CD4-positive, alpha-beta T cell (primary cell): Measurements from ENCODE around the gene DUSP22. TPM values are rescaled to one million over a fixed set of nuclear protein-coding genes. Genes with fewer than 3 reads are reported as not detected.

Experiments
- ATAC-seq: fragments of 200-7000 bp; cut with Tn5 transposase; one replicate; pipeline ENCODE4 v1.10.0; 2022; ENCODE audit warnings: mild to moderate bottlenecking; ENCODE audit not compliant: poor library complexity
- CTCF ChIA-PET: fragments of 350-600 bp; sonication (Branson Sonifier 250); formaldehyde crosslinking; loops from one replicate; lab custom pipeline; 2021; ENCODE audit warnings: antibody characterized with exemption, inconsistent platforms; lab: Charles Lee
- POLR2A ChIA-PET: fragments of 350-600 bp; sonication (Branson Sonifier 250); formaldehyde crosslinking; loops from one replicate; lab custom pipeline; 2021; ENCODE audit warnings: antibody characterized with exemption, inconsistent platforms; lab: Charles Lee
- DNase-seq, 14 experiments: peaks; one replicate each; pipeline ENCODE4 v3.0.0-alpha.2; 2013 to 2020; ENCODE audit warnings: mixed read lengths in 2 of 14
- H3K27ac ChIP-seq, 2 donors: one replicate each; pipeline versions ENCODE4 v1.5.1 to v1.7.0; 2013; ENCODE audit warnings: low read length in 2 of 2, low read depth in 1 of 2, mild to moderate bottlenecking in 1 of 2
- H3K27me3 ChIP-seq, 2 experiments: 1 replicate in 1 of 2; 2 replicates in 1 of 2; pipeline versions ENCODE4 v1.6.1 to v1.7.0; 2013; ENCODE audit warnings: low read length in 2 of 2, control low read depth in 1 of 2, mild to moderate bottlenecking in 1 of 2, moderate library complexity in 1 of 2; ENCODE audit not compliant: insufficient read depth in 2 of 2, control insufficient read depth in 1 of 2
- H3K36me3 ChIP-seq: one replicate; pipeline ENCODE4 v1.6.1; 2013; ENCODE audit warnings: low read length, control low read depth; ENCODE audit not compliant: insufficient read depth
- H3K4me1 ChIP-seq: one replicate; pipeline ENCODE4 v1.6.1; 2013; ENCODE audit warnings: low read length, control low read depth; ENCODE audit not compliant: insufficient read depth
- H3K4me3 ChIP-seq: one replicate; pipeline ENCODE4 v1.5.1; 2013; ENCODE audit warnings: mild to moderate bottlenecking, low read length, moderate library complexity
- H3K9me3 ChIP-seq, 2 experiments: 1 replicate in 1 of 2; 2 replicates in 1 of 2; pipeline versions ENCODE4 v1.6.1 to v1.7.0; 2013; ENCODE audit warnings: low read length in 2 of 2, mild to moderate bottlenecking in 2 of 2, control low read depth in 1 of 2, moderate library complexity in 1 of 2; ENCODE audit not compliant: control insufficient read depth in 1 of 2, insufficient read depth in 1 of 2
- H3K27ac Mint-ChIP-seq: one replicate; pipeline ENCODE4 v1.8.0; 2020; ENCODE audit warnings: mixed read lengths
- H3K27me3 Mint-ChIP-seq: one replicate; pipeline ENCODE4 v1.8.0; 2021; ENCODE audit warnings: mixed read lengths
- H3K36me3 Mint-ChIP-seq: one replicate; pipeline ENCODE4 v1.8.0; 2021; ENCODE audit warnings: low read depth, mixed read lengths
- H3K4me1 Mint-ChIP-seq: one replicate; pipeline ENCODE4 v1.8.0; 2021; ENCODE audit warnings: low read depth, mixed read lengths
- H3K4me3 Mint-ChIP-seq: one replicate; pipeline ENCODE4 v1.8.0; 2020; ENCODE audit warnings: mild to moderate bottlenecking, mixed read lengths
- H3K9me3 Mint-ChIP-seq: one replicate; pipeline ENCODE4 v1.8.0; 2020; ENCODE audit warnings: mixed read lengths
- intact Hi-C, 2 experiments: fragments of 100-400 bp; cut with DNase I in 1 of 2; cut with micrococcal nuclease in 1 of 2; formaldehyde crosslinking; loops; one replicate each; pipeline versions ENCODE4 v1.15.1 to v1.9.0; 2023 to 2025; cut with DNase I, micrococcal nuclease
- total RNA-seq, 174 experiments: library from RNA in 2 of 174; stranded (reverse) in 2 of 174; gene quantifications; one replicate each; pipeline ENCODE4 v1.2.3 and lab custom pipeline; 2021 to 2026
- TF ChIP-seq, protein P1 (sequence below): fragments of 200-600 bp; IDR thresholded peaks from one replicate; pipeline ENCODE4 v1.8.0; 2022; ENCODE audit warnings: antibody characterized with exemption, mild to moderate bottlenecking

DUSP22 gene
- total RNA-seq, 2 experiments from 2014 or later, result 25.4 to 26.3 TPM

DNA sequence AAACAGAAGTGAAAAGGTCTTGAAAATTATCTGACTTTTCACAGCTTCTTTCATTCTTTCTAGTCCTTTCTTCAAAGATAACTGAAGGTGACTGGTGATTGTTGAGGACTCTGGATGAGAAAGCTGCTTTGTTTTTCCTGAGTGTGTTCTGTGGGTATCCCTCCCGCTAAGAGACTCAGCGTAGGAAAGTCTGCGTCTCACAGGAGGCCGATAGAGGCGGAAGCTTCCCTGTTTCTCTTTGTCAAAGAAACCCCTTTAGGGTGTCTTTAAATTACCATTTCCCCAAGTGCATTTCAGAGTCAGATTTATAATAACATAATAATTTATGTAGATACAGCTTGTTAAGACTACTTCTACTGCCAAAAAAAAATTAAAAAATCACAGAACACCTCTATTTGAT, 68.1 kb downstream of the DUSP22 start:
- Histone ChIP-seq H3K9me3 (peaks cover 0 to 72% of the 10 kb centered on the region in 2 experiments), H3K36me3 (no peaks in the 10 kb centered on the region), H3K4me3 (no peak overlapping the region), H3K27me3 (no peaks in the 10 kb centered on the region), H3K27ac (no peak overlapping the region), H3K4me1 (no peaks in the 10 kb centered on the region)
- ChIA-PET POLR2A (no interaction called here), CTCF (interaction anchor here (2.4 kb wide), 1 partner anchor 16 kb away, joined by 5 read pairs; no protein-coding TSS in a partner anchor)
- Mint-ChIP-seq H3K4me3 (no peak overlapping the region), H3K9me3 (peaks cover 2% of the 10 kb centered on the region), H3K27me3 (no peaks in the 10 kb centered on the region), H3K4me1 (no peaks in the 10 kb centered on the region), H3K27ac (no peak overlapping the region), H3K36me3 (no peaks in the 10 kb centered on the region)
- intact Hi-C loops, result no loop called here
- ATAC-seq, result no peak
- no peak for DNase-seq
- TF ChIP-seq, protein P1, sequence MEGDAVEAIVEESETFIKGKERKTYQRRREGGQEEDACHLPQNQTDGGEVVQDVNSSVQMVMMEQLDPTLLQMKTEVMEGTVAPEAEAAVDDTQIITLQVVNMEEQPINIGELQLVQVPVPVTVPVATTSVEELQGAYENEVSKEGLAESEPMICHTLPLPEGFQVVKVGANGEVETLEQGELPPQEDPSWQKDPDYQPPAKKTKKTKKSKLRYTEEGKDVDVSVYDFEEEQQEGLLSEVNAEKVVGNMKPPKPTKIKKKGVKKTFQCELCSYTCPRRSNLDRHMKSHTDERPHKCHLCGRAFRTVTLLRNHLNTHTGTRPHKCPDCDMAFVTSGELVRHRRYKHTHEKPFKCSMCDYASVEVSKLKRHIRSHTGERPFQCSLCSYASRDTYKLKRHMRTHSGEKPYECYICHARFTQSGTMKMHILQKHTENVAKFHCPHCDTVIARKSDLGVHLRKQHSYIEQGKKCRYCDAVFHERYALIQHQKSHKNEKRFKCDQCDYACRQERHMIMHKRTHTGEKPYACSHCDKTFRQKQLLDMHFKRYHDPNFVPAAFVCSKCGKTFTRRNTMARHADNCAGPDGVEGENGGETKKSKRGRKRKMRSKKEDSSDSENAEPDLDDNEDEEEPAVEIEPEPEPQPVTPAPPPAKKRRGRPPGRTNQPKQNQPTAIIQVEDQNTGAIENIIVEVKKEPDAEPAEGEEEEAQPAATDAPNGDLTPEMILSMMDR, result no peak

DNA sequence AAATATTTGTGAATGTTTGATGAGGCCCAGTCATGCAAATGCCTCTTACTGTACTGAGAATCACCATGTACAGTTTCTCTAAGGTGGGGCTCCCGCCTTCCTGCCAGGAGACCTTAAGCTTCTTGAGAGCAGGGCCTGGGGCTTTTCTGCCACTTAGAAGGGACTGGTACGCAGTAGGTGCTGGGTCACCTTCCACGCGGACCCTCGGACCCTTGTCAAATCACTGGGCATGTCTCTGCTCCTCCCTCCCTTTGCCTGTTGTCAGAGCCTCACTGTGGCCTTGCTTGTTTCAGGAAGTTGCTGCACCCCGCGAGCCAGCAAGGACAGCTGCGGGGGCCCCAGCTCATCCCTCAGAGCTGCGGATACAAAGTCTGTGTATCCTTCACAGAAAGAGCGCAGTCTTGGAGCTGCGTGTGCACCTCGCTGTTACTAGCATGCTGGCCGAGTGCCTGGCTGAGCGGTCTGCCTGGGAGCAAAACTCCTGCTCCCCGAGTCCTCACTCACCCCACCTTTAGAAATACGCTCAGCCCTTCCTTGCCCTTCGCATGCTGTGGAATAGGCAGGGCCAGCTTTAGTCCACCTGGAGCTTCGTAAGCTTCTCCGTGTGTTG, 68.6 kb downstream of the DUSP22 start:
- no peak overlapping the region for H3K4me3 ChIP-seq
- Mint-ChIP-seq H3K27ac (no peak overlapping the region), H3K27me3 (no peaks in the 10 kb centered on the region), H3K4me1 (no peaks in the 10 kb centered on the region), H3K4me3 (no peak overlapping the region), H3K36me3 (no peaks in the 10 kb centered on the region), H3K9me3 (peaks cover 2% of the 10 kb centered on the region)
- H3K27ac ChIP-seq, result no peak overlapping the region
- TF ChIP-seq, protein P1, result no peak
- ATAC-seq, result no peak
- no peak for DNase-seq
- intact Hi-C loops, result no loop called here
- ChIA-PET CTCF (interaction anchor here (2.4 kb wide), 1 partner anchor 16 kb away, joined by 5 read pairs; no protein-coding TSS in a partner anchor), POLR2A (no interaction called here)
- no peaks in the 10 kb centered on the region for H3K27me3 ChIP-seq
- H3K4me1 ChIP-seq, result no peaks in the 10 kb centered on the region
- peaks cover 0 to 72% of the 10 kb centered on the region in 2 experiments for H3K9me3 ChIP-seq
- no peaks in the 10 kb centered on the region for H3K36me3 ChIP-seq

DNA sequence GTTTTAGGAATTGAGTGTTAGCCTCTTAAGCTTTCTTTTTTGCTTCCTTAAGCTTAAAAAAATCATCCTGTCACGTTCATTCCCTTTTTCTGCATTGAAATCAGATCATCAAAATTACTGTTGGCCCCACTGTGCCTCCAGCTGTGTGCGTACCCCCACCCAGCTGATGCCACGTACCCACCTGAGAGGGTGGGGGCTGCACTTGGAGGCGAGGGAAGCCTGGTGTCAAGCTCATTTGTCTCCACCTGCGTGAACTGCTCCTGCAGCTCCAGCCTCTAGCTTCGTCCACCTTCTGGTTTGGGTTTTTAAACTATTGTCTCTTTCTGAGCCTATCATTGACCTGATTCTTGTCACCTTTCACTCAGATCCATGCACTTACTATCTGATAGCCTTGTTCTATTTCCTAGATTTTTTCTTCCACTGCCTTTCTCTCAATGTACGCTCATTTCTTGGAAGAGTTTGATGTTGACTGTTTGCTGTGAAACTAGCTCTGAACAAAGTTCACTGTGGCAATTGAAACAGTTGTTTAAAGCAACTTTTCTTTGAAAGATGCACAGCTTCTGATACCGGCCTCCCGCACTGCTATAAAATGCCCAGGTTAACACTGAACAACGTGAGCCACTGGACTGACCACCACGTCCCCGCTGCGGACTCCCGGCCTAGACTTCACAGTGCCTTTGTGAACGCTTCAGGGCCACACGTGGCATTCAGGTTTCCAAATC, 69.3 kb downstream of the DUSP22 start:
- POLR2A ChIA-PET, result no interaction called here
- no peak for ATAC-seq

More for the DNA sequence above, 69.3 kb downstream of the DUSP22 start:
- TF ChIP-seq, protein P1, result no peak
- Mint-ChIP-seq H3K9me3 (peaks cover 2% of the 10 kb centered on the region), H3K36me3 (no peaks in the 10 kb centered on the region), H3K4me3 (no peak overlapping the region), H3K4me1 (no peaks in the 10 kb centered on the region), H3K27ac (no peak overlapping the region), H3K27me3 (no peaks in the 10 kb centered on the region)
- Histone ChIP-seq H3K36me3 (no peaks in the 10 kb centered on the region), H3K4me3 (no peak overlapping the region), H3K4me1 (no peaks in the 10 kb centered on the region), H3K9me3 (peaks cover 0 to 71% of the 10 kb centered on the region in 2 experiments), H3K27ac (no peak overlapping the region), H3K27me3 (no peaks in the 10 kb centered on the region)
- CTCF ChIA-PET, result interaction anchor here (2.4 kb wide), 1 partner anchor 17 kb away, joined by 5 read pairs; no protein-coding TSS in a partner anchor
- no peak for DNase-seq
- intact Hi-C loops, result no loop called here
